HUDEP-2 (cell line): Measurements from ENCODE around the gene IQSEC1.

Source experiments
- DNase-seq, 76 experiments: peaks; one replicate each; lab custom pipeline; 2025; ENCODE audit not compliant: unreplicated experiment in 76 of 76; lab: John Stamatoyannopoulos, UW

Gene IQSEC1

DNA sequence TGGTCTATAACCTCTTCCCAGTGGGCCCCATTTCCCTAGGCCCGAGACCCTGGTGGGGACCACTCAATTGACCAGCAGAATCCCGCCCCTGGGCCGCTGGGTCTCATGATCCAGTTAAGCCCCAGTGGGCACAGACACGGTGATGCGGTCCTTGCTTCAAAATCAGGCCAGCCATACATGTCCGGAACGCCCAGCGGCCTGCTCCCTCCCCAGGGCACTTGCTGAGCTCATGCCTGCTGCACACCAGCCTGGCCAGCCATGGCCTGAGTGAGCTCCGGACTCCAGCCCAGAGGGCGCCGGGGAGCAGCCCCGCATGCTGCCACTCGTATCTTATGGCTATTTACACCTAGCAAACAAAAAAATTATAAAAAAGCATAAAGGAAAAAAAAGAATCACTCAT is 34.4 kb upstream of the IQSEC1 start:
- no peak for DNase-seq

DNA sequence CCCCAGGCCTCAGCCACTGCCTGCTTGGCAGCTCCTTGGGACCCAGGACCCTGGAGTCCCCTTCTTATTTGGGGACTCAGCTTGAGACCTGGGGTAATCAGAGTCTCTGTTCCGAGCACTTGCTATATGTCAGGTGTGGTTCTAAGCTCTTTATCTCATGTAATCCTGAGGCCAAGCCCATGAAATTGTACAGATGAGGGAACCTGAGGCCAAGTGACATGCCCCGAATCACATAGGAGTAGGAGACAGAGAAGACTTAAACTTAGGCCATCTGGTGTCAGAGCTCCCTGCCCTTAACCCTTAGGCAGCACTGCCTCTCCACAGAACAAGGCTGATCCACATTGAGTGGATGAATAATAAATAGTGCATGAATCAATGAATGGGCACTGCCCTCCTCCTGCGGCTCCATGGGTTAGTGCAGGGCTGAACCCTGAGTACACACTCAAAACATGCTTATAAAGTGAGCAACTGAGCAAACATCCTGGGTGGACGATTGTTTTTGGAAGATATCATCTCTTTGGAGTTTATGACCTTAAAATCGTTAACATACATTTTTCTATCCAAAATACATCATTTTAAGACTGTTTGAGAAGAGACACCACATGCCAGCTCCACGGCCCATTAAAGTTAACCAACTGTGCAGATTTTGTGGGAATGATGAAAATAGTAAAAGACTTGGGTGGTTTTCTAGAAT is 33.2 kb upstream of the IQSEC1 start:
- no peak for DNase-seq

DNA sequence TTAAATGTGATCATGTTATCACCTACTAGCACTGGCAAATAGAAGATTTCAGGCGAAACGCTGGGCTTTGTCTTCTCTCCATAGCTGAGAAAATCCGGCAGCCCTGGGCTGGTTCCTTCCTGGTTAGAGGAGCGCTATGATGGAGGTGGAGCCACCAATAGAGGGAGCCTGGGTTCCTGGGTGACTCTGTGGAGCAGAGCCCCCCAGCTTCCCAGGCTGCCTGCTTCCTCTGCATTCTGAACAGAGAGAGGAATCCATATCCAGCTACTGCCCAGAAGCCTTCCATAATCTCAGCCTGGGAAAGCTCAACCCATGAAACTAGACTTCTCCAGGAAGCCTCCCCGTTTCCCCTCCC is 32.6 kb upstream of the IQSEC1 start:
- DNase-seq = no peak

DNA sequence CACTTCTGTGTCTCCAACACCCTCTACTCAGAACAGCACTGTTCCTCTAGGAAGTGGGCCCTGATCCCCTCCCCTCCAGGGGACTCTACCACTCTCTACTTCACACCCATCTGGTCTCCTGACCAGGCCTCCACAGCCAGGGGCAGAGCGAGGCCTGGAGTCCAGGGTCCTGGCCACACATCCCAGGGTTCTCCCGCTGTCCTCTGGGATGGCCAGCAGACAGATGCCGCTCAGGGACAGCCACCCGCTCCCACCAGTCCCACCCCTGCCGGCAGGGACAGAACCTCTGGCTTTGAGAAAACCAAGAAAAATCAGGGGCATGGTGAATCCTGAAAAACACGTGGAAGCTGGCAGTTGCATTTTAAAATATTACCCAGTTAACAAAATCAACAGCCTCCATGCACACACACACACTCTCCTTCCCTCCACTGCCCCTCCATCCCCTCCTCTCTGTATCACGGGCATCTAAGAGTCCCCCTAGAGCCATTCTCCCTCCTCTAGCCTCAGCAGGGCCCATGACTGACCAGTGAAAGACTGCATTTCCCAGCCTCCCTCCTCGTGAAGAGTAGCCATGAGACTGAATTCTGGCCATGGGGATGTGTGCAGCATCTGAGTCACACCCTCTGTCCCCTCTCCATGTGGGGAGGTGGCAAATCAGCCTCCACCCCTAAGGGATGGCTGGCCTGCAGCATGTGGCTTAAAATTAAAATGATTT is 32.1 kb upstream of the IQSEC1 start:
- DNase-seq = no peak

DNA sequence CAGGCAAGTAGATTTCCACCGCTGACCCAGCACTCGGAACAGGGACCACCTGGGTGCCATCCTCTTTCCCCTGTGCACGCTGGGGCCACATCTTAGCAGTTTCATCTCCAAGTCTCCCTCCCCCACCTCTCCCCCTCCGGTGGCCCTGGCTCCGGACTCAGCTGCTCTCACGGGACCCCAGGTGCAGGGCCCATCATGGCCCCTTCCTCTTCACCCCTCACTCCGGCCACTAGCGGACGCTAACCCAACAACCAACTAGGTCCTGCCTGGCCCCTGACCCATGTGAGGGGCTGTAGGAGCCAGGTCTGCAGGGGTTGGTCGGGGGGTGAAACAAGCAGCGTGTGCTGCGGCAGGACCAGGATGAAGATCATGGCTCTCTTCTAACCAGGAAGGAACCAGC is 31.3 kb upstream of the IQSEC1 start:
- no peak for DNase-seq

DNA sequence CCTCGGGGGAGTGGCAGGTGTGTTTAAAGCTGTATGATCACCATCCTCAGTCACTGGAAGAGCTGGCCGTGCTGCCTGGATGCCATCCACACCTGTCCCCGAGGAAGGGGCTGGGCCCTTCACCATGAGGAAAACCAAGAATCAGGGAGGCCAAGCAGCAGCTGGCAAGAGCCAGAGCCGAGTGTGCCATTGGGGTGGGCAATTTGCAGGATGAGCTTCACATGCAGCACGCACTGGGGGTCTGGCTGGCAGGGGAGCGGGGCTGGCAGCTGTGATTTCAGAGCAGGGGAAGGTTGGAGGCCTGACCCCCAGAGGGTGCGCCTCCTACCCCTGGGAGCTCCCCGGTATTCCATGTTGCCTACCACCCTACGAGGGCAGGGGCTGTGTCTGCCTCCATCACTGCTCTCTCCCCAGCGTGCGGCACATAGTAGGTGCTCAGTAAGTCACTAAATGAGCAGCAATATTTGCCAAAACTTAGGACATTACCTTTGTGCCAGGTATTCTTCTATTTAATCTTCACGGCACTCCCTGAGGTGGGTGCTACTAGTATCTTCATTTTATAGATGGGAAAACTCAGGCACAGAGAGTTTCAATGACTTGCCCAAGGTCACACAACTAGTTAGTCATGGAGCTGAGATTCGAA is 30.3 kb upstream of the IQSEC1 start:
- no peak for DNase-seq

DNA sequence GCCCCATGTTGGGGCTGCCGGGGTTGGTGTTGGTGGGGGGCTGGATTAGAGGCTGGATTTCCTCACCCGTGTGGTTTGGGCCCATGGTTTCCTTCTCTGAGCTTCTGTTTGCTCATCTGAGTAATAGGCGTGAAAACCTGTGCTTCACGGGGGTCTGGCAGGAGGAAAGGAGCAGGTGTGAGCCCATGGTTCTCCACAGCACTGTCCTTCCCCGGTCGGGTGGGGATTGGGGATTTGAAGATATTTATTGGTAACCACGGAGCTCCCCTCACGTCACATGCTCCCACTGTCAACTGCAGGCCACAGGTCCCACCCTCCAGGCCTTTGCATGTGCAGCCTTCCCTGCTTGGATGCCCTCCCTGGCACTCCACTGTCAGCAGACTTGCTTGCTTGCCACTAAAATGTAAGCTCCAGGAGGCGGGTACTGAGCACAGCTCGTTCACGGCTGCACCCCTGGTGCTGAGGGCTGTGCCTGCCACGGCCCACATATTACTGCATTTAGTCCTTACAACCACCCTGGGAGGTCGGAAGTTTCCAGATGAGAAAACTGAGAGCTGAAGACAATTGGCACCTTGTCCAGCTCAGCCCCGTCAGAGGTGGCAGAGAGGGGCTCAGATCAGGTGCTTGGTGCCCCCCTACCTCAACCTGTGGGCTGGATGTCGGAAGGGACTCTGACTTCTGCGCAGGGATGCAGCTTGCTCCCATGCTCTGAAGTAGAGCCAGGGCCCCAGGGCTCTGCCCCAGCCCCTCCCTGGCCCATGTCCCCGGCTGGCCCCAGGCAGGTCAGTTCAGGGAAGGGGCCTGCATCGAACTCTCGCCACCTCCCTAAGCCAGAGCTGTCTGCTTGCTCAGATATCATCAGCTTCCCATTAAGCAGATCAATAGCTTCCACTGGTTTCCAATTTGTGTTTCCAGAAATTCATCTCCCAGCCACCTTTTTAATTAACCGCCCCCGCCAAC is 29.4 kb upstream of the IQSEC1 start:
- no peak for DNase-seq

DNA sequence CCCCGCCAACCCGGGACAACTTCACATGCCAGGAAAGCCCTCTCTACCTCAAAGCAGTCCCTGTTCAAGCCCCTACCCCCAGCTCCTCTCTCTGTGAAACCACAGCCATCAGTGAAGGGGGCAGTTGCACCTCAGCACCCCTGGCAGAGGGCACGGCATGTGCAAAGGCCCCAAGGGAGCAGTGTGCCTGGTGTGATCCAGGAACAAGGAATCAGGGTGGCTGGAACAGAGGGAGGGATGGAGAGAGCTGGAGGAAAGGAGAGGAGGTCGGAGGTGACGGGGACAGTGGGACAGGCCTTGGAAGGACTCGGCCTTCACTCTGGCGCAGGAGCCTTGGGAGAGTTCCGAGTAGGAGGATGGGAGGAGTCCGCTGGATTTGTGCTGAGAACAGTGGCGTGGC is 26.5 kb upstream of the IQSEC1 start:
- no peak for DNase-seq

DNA sequence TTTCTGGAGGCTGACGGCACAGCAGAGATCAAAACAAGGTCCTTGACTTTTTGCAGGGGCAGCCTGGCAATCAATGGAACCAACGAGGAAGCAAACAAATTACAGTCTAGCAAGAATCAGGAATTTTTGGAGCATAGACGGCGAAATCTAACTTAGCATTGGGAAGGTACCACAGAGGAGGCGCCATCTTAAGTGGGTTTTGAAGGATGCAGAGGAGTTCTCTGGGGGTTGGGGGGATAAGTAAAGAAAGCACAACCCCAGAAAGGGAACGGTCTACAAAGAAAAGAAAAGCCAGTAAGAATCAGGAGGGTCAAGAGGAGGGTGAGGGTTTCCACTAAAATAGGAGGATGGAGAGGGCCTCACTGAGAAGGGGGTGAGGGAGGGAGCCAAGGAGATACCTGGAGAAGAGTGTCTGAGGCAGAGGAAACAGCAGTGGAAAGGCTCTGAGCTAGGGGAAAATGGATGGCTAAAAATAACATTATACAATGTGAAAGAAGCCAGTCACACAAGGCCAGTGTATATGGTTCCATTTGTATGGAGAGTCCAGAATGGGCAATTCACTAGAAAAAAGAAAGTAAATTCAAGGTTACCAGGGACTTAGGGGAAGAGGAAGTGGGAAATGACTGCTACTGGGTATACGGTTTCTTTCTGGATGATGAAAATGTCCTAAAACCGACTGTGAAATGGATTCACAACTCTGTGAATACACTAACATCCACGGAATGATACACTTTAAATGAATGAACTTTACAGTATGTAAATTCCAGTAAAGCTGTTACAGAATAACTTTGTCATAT is 25.2 kb upstream of the IQSEC1 start:
- DNase-seq = no peak

DNA sequence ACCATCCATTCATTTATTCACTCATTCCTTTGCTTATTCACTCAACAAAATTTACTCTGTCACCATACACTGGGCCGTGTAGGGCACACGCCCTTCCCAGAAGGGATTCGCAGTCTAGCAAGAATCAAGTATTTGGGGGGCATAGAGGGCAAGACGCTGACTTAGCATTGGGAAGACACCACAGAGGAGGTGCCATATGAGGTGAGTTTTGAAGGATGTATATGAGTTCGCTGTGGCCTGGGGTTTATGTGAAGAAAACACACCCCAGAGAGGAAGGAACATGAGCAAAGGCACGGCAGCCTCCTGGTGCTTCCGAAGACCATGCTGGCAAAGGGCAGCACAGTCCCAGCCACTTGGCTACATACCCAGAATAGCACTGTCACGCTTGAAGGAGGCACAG is 23.1 kb upstream of the IQSEC1 start:
- DNase-seq = no peak

DNA sequence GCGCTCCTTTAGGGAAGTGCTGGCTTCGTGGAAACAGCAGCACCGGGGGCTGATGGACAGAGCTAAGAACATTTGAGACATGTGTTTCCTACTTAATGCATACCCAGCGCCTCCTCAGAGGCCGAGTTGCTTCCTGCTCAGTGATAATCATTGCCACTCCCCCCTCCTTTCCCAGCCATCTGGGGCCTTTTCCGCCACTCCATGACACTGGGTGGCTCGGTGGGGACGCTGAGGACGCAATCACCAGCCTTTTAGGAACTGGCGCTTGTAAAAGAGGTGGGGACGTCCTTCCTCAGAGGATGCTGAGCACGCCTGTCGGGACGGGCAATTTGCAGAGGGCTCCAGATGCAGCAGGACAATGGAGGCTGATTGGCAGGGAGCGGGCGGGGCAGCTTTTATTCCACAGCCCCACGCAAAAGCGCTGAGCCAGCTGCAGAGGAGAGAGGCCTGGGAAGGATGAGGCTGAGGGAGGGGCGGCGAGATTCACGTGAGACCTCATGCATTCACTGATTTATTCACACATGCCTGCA is 22.2 kb upstream of the IQSEC1 start:
- DNase-seq = no peak

DNA sequence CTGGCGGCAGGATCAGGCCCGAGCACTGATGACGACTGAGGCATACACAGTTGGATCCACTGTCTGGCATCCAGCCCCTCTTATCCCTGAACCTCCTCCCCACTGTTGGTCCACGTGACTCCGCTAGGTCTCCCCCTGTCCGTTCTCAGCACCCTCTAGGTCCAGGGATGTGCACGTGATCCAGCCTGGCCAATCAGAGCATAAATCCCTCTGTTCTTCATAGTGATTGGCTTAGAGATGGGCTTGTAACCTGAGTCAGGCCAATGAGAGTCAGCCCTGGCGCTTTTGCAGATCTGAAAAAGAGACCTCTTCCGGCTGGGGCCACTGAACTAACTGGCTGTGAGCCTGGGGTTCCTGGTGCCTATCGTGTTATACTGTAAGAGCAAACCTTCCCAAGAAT is 20.5 kb upstream of the IQSEC1 start:
- DNase-seq = no peak

DNA sequence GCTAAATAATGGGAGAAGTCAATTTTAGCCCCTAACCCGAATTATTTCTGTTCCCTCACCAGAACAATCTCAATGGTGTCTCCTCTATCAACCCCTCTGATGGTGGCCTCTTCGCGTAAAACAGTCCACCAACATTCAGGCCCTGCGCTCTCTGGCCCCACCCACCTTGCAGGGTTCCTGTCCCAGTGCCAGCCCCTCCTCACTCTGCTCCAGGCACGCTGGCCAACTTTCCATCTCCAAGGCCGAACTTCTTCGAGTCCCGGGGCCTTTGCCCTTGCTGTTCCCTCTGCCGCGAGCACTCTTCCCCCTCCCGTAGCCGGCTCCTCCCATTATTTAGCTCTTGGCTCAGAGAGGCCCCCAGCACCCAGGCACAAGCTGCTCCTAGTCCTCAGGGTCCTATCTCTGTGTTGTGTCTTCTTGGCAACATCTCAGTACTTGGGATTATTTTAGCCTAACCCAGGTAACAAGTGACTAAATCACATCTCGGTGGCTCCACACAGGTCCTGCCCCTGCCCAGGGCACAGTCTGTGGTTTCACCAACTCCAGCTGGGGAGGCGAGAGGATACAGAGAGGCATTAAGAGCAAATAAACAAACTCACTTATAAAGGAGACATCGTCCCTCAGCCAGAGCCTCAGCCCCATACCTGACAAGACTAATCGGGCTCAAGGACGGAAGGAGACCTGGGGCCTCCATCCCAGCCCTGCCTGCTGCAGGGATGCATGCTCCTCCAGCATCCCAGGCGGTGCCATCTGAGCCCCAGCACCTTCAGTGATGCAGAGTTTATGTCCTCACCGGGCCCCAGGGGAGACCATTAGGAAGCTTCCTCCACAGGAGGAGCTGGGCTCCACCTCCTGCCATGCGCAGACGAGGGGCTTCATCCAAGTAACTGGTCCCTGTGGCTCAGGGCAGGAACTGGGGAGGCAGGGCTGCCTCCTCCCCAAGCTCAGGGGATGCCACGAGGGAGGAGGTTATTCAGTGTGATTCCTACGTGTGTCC is 19.7 kb upstream of the IQSEC1 start:
- no peak for DNase-seq

DNA sequence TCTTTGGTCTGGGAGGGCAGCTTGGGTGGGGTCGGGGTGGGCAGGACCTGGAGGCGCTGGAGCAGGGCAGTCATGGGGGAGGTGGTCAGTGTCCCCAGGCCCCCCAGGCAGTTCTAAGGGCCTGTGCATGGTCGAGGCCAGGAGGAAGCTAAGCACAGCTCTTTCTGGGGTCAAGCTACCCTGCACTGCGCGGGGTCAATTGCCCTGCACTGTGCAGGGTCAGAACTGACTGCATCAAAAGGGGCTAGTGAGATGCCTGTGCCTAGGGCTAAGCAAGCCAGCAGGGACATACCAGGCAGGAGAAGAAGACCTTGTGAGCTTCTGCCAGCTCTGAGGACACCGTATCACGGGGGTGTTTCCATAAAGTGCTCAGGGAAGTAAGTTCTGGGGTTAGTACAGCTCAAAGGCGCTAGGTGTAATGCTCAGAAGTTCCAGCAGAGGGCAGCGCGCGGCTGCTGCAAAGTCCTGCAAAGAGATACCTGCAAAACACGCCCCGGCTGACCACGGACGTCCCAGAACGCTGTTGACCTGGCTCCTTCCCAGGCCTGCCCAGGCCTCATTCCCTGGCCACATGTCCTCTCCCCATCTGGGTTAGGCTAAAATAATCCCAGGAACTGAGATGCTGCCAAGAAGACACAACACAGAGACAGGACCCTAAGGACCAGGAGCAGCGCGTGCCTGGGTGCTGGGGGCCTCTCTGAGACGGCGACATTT is 18.8 kb upstream of the IQSEC1 start:
- peak in 67 of 76 experiments; percentile 2 to 79 (median 49) for DNase-seq

DNA sequence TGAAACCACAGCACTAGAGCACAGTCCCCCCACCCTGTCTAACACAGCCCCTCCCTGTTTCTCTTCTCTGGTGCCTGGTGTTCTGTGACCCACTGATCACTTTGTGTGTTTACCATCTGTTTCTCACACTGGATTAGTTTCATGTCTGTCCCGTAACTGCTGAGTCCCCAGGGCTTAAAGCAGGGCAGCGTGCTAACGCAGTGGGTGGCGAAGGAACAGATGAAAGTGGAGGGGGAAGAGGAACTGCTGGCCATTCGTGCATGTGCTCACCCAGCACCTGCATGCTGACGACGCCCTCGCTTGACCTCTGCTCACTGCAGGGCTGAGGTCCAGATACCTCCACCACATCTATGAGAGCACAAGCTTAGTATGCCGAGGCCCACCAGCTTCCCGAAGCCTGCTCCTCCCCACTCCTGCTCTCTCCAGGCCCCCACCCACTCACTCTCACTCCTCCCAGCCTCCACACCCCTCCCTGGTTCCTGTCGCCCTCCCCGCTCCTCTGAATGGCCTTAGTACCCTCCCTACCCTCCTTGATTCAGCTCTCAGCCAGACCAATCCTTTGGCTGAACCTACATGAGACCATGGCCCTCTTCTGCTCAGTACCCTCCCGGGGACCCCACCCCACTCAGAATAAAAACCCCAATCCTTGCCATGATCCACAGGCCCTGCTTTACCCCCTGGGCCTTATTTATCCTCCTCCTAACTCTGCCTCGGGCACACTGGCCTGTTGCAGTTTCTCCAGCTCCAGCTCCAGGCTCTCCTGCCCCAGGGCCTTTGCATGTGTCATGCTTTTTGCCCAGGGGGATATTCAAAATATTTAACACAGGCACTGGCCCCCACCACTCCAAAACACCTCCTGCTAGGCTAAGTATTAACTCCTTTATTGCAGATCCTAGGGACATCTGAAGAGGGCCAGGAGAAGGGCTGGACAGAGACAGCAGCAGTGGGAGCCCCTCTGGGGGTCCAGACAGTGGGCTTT is 15.1 kb upstream of the IQSEC1 start:
- DNase-seq = no peak

DNA sequence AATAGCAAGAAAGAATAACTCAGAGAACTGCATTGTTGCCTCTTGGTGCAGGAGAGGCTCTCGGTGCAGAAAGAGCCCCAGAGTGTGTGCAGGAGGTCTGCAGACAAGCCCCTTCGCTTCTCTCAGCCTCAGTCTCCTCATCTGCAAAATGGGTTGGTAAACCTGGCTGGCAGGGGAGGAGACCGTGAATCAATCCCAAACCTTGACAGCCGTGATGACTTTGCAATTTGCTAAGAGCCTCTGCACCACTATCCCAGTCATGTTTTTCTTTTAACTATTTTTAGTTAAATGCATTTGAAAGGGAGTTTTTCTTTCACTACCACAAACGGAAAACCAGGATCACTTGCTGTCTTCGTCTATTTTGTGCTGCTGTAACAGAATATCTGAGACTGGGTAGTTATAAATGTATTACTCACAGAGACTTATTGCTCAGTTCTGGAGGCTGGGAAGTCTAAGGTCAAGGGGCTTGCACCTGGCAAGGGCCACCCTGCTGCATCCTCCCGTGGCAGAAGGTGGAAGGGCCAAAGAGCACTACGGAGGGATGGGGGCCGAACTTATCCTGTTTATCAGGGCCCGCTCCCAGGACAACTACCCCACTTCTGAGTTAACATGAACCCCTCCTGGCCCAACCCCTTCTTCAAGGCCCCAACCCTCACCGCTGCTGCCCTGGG is 14.2 kb upstream of the IQSEC1 start:
- no peak for DNase-seq
